ENCODE results near the gene VSNL1. TPM values are rescaled to one million over a fixed set of nuclear protein-coding genes. Genes with fewer than 3 reads are reported as not detected.

Gene VSNL1
- total RNA-seq, 4 donors from 2014 or later, result not detected

DNA sequence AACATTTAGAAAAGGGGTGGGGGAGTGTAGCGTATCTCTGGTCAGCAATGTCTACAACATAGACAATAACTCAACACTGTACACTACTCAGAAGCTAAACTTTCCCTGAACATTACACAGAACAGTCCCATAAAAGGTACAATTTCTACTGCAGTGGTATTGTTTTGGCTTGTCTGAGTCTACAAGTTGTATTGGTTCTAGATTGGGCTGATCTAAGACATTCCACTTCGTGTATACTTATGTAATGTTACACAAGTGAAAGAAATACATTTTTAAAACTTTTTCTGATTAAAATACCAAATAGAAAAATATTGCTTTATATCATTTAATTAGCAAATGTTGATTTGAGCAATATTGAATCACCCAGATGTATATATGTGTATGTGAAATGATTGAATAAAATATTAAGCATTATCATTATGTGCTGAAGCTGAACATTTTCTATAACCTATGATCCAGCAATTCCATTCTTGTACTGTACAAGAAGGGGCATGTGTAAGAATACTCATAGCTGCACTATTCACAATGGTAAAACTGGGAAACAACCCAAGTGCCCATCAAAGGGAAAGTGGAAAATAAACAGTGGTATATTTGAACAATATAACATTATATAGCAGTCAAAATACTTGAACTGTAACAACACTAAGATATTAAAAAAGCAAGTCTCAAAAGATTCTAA lies 52.4 kb downstream of the VSNL1 start:
- no peak for TF ChIP-seq CTCF (IDR thresholded peaks at IDR 0.05; ENCODE audit: low read depth)

GRCh38 chr2:17593445-17593840 lies 52.9 kb downstream of the VSNL1 start:
- TF ChIP-seq CTCF (IDR thresholded peaks at IDR 0.05; ENCODE audit: low read depth), result no peak

DNA sequence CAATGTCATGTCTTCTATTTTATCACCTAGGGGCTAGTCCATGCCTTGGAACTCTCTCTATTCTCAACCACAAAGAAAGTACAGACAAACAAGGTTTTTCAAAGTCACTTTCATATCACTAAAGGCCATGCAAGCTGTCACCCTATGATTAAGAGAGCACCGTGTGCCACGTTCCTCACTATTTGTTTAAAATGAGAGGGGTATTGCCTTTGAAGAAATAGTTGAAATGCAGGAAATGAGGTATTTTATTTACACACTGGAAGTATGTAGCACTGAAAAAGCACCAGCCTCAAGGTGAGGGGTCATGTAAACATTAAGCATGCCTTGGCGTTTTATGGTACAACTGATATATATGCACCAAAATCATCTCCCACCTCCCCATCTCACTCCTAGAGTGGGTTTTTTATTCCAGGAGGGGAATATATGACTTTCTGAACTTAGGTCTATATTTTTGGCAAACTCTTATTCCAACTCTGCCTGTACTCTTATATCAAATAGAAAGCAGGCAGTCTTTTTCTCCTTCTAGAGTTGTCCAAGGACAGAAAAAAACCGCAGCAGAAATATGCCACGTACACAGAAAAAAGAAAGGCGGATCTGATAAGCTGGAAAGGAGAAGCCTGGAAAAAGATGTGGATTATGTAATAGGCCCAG lies 53.5 kb downstream of the VSNL1 start:
- TF ChIP-seq CTCF (IDR thresholded peaks at IDR 0.05; ENCODE audit: low read depth), result no peak

DNA sequence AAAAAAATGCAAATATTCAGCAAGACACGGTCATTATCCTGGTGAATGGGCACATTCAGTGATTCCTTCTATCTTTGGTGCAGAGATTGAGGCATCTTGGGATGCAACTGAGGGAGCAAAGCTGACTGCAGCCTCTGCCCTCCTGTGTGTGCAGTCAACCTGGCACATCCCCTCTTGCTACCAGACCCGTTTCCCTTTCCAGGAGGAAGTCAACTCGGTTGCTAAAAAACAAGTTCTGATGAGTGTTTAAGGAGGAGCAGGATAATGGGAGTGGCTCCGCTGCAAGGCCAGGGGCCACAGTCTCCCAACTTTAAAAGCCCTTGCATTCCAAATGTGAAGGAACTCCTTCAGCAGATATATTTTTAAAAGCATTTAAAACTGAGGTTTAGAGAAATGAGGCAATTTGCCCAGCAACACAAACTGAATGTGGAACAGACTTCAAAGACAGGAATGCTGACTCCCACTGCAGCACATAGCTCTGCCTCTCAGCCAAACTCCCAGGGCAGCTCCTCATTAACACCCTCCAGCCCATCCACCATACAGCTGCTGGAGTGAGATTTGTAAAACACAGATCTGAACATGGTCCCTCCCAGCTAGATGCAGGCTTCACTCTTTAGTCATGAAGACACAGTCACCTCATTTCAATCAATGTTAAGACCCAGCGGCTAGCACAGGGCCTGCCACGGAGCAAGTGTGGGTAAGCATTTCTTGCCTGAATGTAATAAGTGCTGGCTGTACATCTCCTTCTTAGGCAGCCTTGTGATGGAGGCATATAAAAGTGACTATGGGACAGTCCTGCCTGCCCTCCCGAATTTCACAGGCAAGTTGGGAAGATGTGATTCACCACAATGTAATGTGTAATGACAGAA lies 54.3 kb downstream of the VSNL1 start:
- no peak for TF ChIP-seq CTCF (IDR thresholded peaks at IDR 0.05; ENCODE audit: low read depth)

DNA sequence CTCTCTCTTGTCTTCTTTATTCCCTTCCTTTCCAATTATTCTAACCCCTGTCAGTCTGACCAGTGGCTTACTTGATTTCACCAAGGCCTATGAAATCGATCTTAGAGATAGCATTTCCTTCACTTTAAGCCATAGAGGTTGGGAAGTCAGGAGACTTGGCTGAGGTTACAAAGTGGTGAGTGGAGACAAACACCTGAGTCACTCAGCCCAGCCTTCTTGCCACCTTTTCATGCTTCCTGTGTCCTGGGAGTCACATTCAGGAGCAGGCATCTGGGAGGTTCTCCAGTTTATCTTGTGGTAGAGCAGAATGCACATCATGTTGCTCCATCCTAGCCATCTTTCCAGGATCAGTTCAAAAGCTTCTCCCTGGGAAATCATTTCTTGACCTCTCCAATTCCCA lies 59.1 kb downstream of the VSNL1 start:
- no peak for TF ChIP-seq CTCF (IDR thresholded peaks at IDR 0.05; ENCODE audit: low read depth)

GRCh38 chr2:17600556-17601204 lies 60.2 kb downstream of the VSNL1 start:
- no peak for TF ChIP-seq CTCF (IDR thresholded peaks at IDR 0.05; ENCODE audit: low read depth)
